Calu3 (cell line): ENCODE results near the gene BAD. TPM values are rescaled to one million over a fixed set of nuclear protein-coding genes. Genes with fewer than 3 reads are reported as not detected.

Experiments used
- BruUV-seq: library from RNA; stranded (reverse); fragments of 400-500 nt; replicated peaks from 2 replicates; lab custom pipeline; 2021; lab: Mats Ljungman, UMichigan
- CTCF ChIA-PET: fragments of 300-600 bp; sonication (Branson Sonifier 250); formaldehyde crosslinking; loops from one replicate; lab custom pipeline; 2022; ENCODE audit warnings: antibody characterized with exemption; lab: Charles Lee
- DNase-seq: peaks from one replicate; pipeline ENCODE4 v3.0.0; 2022
- H3K27ac Mint-ChIP-seq: one replicate; pipeline ENCODE4 v1.8.0; 2022; ENCODE audit warnings: mixed read lengths; ENCODE audit not compliant: unreplicated experiment
- H3K27me3 Mint-ChIP-seq: one replicate; pipeline ENCODE4 v1.8.0; 2022; ENCODE audit warnings: mixed read lengths; ENCODE audit not compliant: unreplicated experiment
- H3K36me3 Mint-ChIP-seq: one replicate; pipeline ENCODE4 v1.8.0; 2022; ENCODE audit warnings: mild to moderate bottlenecking, moderate library complexity, mixed read lengths; ENCODE audit not compliant: insufficient read depth, unreplicated experiment
- H3K4me1 Mint-ChIP-seq: one replicate; pipeline ENCODE4 v1.8.0; 2022; ENCODE audit warnings: mild to moderate bottlenecking, low read depth, mixed read lengths; ENCODE audit not compliant: unreplicated experiment
- H3K4me3 Mint-ChIP-seq: one replicate; pipeline ENCODE4 v1.8.0; 2022; ENCODE audit warnings: mild to moderate bottlenecking, low read depth, moderate library complexity, mixed read lengths; ENCODE audit not compliant: unreplicated experiment
- H3K9me3 Mint-ChIP-seq: one replicate; pipeline ENCODE4 v1.8.0; 2022; ENCODE audit warnings: low read depth, mixed read lengths; ENCODE audit not compliant: unreplicated experiment
- intact Hi-C: fragments of 100-400 bp; cut with micrococcal nuclease; formaldehyde crosslinking; loops from one replicate; pipeline ENCODE4 v1.10.0; 2022; ENCODE audit not compliant: unreplicated experiment
- total RNA-seq: library from RNA; stranded (reverse); gene quantifications from 2 replicates; pipeline ENCODE4 v1.2.3, GENCODE V29; 2022
- TF ChIP-seq, protein P1 (sequence below): fragments of 200-600 bp; IDR thresholded peaks from one replicate; pipeline ENCODE4 v1.8.0; 2022; ENCODE audit warnings: antibody characterized with exemption; ENCODE audit not compliant: unreplicated experiment

The BAD gene
- total RNA-seq, 1 experiment from 2014 or later, result 30.2 TPM

DNA sequence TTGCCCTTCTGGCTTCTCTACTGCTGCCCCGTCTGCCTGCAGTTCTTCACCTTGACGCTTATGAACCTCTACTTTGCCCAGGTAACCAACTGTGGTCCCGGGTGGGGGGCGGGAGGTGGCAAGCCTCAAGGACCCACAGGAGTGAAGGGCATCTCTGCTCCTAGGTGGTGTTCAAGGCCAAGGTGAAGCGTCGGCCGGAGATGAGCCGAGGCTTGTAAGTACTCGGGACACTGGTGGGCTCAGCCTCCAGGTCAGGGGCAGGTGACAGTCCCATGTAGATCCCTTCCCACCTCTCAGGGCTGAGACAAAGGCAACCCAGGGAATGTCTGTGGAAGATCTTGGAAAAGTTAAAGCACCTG lies 2.3 kb upstream of the BAD start:
- Mint-ChIP-seq H3K36me3 (peaks cover 43% of the 10 kb centered on the region), H3K27ac (peak overlapping the region; percentile 1), H3K27me3 (peaks cover 25% of the 10 kb centered on the region), H3K9me3 (no peaks in the 10 kb centered on the region), H3K4me1 (peaks cover 23% of the 10 kb centered on the region), H3K4me3 (peak overlapping the region; percentile 68)
- no TSS peak for BruUV-seq
- no peak for DNase-seq
- TF ChIP-seq, protein P1, sequence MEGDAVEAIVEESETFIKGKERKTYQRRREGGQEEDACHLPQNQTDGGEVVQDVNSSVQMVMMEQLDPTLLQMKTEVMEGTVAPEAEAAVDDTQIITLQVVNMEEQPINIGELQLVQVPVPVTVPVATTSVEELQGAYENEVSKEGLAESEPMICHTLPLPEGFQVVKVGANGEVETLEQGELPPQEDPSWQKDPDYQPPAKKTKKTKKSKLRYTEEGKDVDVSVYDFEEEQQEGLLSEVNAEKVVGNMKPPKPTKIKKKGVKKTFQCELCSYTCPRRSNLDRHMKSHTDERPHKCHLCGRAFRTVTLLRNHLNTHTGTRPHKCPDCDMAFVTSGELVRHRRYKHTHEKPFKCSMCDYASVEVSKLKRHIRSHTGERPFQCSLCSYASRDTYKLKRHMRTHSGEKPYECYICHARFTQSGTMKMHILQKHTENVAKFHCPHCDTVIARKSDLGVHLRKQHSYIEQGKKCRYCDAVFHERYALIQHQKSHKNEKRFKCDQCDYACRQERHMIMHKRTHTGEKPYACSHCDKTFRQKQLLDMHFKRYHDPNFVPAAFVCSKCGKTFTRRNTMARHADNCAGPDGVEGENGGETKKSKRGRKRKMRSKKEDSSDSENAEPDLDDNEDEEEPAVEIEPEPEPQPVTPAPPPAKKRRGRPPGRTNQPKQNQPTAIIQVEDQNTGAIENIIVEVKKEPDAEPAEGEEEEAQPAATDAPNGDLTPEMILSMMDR, result no peak
- CTCF ChIA-PET, result no interaction called here
- intact Hi-C loops, result no loop called here

DNA sequence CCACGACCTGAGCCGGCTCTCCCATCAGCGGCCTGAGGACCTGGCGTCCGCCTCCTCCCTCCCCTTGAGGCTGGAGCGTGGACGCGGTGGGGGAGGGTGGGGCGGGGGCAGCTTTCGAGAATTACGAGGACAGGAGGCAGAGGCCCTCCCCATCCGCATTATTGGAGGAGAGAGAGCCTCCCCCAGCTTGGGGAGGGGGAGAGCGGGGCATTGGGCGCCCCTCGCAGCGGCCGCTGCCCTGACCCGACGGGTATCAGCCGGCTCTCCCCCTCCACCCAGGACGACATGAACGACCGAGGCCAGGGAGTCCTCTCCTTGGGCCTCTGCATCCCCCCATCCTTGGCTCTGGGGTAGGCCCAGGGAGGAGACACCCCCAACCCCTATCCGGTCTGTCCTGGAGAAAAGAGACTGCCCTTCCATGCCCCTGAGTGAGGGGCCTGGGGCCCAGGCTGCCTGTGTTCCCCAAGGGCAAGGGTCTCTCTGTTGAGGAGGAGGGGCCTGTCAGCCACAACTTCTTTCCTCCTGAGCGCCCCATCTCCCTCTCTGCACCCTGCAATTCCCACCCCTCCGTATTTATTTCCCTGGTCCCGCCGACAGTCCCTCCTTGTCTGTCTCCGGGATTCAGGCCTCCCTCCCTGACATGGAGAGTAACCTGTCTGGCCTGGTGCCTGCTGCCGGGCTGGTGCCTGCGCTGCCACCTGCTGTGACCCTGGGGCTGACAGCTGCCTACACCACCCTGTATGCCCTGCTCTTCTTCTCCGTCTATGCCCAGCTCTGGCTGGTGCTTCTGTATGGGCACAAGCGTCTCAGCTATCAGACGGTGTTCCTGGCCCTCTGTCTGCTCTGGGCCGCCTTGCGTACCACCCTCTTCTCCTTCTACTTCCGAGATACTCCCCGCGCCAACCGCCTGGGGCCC lies 1.7 kb upstream of the BAD start:
- CTCF ChIA-PET, result interaction anchor here (1.7 to 2.1 kb wide), 2 partner anchors 15 to 18 kb away, joined by 5 to 8 read pairs; no protein-coding TSS in a partner anchor
- peaks cover 23% of the 10 kb centered on the region for H3K27me3 Mint-ChIP-seq
- peak overlapping the region; percentile 1 for H3K27ac Mint-ChIP-seq
- TF ChIP-seq, protein P1, result no peak
- intact Hi-C loops, result no loop called here
- BruUV-seq, result no TSS peak
- H3K36me3 Mint-ChIP-seq, result peaks cover 48% of the 10 kb centered on the region
- H3K4me3 Mint-ChIP-seq, result peak overlapping the region; percentile 68
- H3K9me3 Mint-ChIP-seq, result no peaks in the 10 kb centered on the region
- peaks cover 29% of the 10 kb centered on the region for H3K4me1 Mint-ChIP-seq
- peak; percentile 56 for DNase-seq

GRCh38 chr11:64284962-64285884 lies 758 bp upstream of the BAD start, which contains the start of gene GPR137:
TSS of gene GPR137 (plus strand) at chr11:64285848. CDS start at chr11:64286525, 677 bp downstream.
- no peaks in the 10 kb centered on the region for H3K9me3 Mint-ChIP-seq
- CTCF ChIA-PET, result interaction anchor here (0.6 to 2.1 kb wide), 6 partner anchors 13 to 46 kb away, joined by 3 to 8 read pairs (median 5); partner anchors contain the start of genes PLCB3, PRDX5 and TRMT112
- BruUV-seq, result TSS peak; percentile 89
- peaks cover 45% of the 10 kb centered on the region for H3K36me3 Mint-ChIP-seq
- peaks cover 22% of the 10 kb centered on the region for H3K4me1 Mint-ChIP-seq
- DNase-seq, result peak; percentile 87
- peak within 1 kb of the TSS; percentile 63 for H3K27ac Mint-ChIP-seq
- peak within 1 kb of the TSS; percentile 68 for H3K4me3 Mint-ChIP-seq
- intact Hi-C loops, result no loop called here
- TF ChIP-seq, protein P1, result no peak
- H3K27me3 Mint-ChIP-seq, result peaks cover 14% of the 10 kb centered on the region

DNA sequence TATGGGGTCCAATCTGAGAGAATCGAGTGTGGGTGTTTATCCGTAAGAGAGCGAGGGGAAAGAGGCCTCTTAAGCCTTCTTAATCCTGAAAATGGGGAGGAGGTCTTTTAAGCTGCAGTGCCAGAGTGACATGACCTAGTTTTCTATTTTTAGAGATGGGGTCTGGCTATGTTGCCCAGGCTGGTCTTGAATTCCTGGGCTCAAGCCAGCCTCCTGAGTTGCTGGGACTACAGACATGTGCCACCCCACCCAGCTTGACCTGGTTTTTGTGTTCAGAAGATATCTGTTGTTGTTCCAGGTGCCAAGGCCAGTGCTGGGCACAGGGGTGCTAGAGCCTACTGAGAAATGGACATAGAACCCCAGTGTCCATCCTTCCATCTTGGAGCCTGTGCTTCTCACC lies 1.4 kb downstream of the BAD start:
- intact Hi-C loops, result no loop called here
- Mint-ChIP-seq H3K36me3 (peaks cover 45% of the 10 kb centered on the region), H3K4me1 (peaks cover 22% of the 10 kb centered on the region), H3K9me3 (no peaks in the 10 kb centered on the region), H3K27ac (no peak overlapping the region), H3K4me3 (no peak overlapping the region), H3K27me3 (no peaks in the 10 kb centered on the region)
- BruUV-seq, result no TSS peak
- TF ChIP-seq, protein P1, result no peak
- CTCF ChIA-PET, result no interaction called here
- DNase-seq, result no peak
